Measurements from ENCODE around the gene COMT.

GRCh38 chr22:19962246-19962908 is 20.8 kb downstream of the COMT start:
- peak; percentile 17 to 55 (median 39) for TF ChIP-seq CTCF (IDR thresholded peaks at IDR 0.05 in 4 of 5, conservative IDR thresholded peaks at IDR 0.05 in 1 of 5)
- TF ChIP-seq POLR2A (IDR thresholded peaks at IDR 0.05), result no peak
